ENCODE data around the gene EPAS1. TPM values are rescaled to one million over a fixed set of nuclear protein-coding genes. Genes with fewer than 3 reads are reported as not detected.

The EPAS1 gene
- polyA plus RNA-seq, 2 of the 4 experiments (the other 2 are of a cell fraction) = 128 to 143 TPM

DNA sequence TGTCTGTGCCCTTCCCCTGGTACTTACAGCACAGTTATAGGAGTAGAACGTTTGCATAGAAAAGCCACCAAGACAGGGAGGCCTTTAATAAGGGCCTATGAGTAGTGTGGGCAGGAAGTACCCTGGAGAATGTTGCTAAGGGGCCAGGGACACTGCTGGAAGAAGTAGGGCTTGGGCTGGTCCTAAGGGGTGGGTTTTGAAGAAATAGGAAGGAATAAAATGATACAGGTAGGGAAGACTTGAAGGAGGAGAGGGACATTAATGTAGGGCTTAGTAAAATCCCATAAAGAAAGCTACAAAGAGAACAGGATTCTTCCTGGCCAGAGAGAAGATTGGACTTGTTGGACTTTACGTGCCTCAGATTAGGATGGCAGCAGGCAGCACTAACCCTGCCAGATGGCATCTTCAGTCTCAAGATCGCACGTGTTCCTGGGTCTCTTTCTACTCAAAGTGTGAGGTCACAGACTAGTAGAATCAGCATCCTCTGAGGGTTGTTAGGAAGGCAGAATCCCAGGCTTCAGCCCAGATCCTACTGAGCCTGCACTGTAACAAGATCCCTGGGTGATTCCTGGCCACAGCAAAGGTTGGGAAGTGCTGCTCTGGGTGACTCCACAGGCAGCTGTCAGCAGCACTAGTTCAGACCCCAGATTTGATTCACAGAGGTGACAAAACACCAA, 39.2 kb downstream of the EPAS1 start:
- 59% methylated on average over 4 of the region's 4 CpGs for WGBS (ENCODE audit: missing lambda C conversion rate)
- FAIRE-seq (no peak), DNase-seq (ENCODE audit: low read depth in 1 of 2, low spot score in 1 of 2) (no peak), ATAC-seq (peak in 1 of 2 experiments; percentile 22; a peak in 3 of 6 replicates)
- Histone ChIP-seq H3K4me1 (peaks cover 94% of the 10 kb centered on the region), H3K4me2 (peak overlapping the region; percentile 92), H3K4me3 (peak overlapping the region; percentile 37; the same call in 2 of the 3 replicates), H3K9me3 (no peaks in the 10 kb centered on the region), H3K27ac (peak overlapping the region; percentile 88 to 89)
- TF ChIP-seq, protein P1, sequence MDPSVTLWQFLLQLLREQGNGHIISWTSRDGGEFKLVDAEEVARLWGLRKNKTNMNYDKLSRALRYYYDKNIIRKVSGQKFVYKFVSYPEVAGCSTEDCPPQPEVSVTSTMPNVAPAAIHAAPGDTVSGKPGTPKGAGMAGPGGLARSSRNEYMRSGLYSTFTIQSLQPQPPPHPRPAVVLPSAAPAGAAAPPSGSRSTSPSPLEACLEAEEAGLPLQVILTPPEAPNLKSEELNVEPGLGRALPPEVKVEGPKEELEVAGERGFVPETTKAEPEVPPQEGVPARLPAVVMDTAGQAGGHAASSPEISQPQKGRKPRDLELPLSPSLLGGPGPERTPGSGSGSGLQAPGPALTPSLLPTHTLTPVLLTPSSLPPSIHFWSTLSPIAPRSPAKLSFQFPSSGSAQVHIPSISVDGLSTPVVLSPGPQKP (IDR thresholded peaks at IDR 0.05; ENCODE audit: low read depth, low read length) = no peak
- TF ChIP-seq RARB (CRISPR knock-in tag; IDR thresholded peaks at IDR 0.05) (peak; percentile 79; the same call in 1 of the 2 replicates), MYC (IDR thresholded peaks at IDR 0.05; ENCODE audit: borderline replicate concordance, low read length) (no peak), EP300 (IDR thresholded peaks at IDR 0.05) (no peak), RNF2 (IDR thresholded peaks at IDR 0.05; ENCODE audit: borderline replicate concordance, low read depth) (no peak), HOXB5 (CRISPR knock-in tag; IDR thresholded peaks at IDR 0.05) (no peak), CBX2 (IDR thresholded peaks at IDR 0.05; ENCODE audit: borderline replicate concordance, low read depth) (no peak), CBX8 (IDR thresholded peaks at IDR 0.05) (no peak)
- TF ChIP-seq, protein P2, sequence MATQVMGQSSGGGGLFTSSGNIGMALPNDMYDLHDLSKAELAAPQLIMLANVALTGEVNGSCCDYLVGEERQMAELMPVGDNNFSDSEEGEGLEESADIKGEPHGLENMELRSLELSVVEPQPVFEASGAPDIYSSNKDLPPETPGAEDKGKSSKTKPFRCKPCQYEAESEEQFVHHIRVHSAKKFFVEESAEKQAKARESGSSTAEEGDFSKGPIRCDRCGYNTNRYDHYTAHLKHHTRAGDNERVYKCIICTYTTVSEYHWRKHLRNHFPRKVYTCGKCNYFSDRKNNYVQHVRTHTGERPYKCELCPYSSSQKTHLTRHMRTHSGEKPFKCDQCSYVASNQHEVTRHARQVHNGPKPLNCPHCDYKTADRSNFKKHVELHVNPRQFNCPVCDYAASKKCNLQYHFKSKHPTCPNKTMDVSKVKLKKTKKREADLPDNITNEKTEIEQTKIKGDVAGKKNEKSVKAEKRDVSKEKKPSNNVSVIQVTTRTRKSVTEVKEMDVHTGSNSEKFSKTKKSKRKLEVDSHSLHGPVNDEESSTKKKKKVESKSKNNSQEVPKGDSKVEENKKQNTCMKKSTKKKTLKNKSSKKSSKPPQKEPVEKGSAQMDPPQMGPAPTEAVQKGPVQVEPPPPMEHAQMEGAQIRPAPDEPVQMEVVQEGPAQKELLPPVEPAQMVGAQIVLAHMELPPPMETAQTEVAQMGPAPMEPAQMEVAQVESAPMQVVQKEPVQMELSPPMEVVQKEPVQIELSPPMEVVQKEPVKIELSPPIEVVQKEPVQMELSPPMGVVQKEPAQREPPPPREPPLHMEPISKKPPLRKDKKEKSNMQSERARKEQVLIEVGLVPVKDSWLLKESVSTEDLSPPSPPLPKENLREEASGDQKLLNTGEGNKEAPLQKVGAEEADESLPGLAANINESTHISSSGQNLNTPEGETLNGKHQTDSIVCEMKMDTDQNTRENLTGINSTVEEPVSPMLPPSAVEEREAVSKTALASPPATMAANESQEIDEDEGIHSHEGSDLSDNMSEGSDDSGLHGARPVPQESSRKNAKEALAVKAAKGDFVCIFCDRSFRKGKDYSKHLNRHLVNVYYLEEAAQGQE (IDR thresholded peaks at IDR 0.05) = no peak
- ChIA-PET CTCF (interaction anchor here (0.6 to 2.4 kb wide), 11 partner anchors 10 to 277 kb away, joined by 3 to 7 read pairs (median 5); no protein-coding TSS in a partner anchor), POLR2A (interaction anchor here (3.1 kb wide), 1 partner anchor 39 kb away, joined by 10 read pairs; the partner anchor contains the start of gene EPAS1)

DNA sequence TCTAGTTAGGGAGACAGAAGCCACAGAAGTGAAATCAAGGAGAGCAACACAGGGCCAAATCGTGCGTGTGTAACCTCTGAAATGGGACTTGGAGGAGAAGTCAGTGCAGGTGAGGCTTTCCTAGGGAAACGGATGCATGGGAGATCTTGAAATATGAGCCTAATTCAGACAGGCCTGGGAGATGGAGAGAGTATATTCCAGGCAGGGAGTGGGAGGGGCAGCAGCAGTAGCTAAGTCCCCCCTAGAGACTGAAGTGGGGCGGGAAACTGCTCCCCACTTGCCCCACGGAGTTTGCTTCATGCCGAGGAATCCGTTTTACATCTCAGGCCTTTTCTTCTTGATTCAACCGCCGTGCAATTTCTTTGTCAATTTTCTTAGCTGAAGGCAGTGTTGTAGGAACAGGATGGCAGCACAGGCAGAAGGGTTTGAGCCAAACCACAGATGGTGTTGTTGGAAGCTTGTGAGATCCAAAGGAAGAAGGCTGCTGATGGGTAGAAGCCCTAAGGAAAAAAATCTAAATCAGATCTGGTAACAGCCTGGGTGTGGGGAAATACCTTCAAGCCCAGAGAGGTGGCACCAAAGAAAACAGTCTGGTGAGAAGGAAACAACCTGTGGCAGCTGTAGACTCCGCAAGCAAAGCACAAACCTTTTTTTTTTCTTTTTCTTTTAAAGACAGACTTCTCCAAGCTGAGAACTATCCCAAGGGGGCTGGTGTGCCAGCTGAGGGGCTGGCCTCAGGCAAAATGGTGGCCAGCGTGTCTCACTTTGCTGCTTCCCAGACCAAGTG, 40.2 kb downstream of the EPAS1 start:
- WGBS (ENCODE audit: missing lambda C conversion rate) = 92% methylated on average over 11 of the region's 11 CpGs
- Histone ChIP-seq H3K4me3 (no peak overlapping the region), H3K27ac (peak overlapping the region; percentile 88 to 89), H3K9me3 (no peaks in the 10 kb centered on the region), H3K4me2 (peak overlapping the region; percentile 92), H3K4me1 (peaks cover 91% of the 10 kb centered on the region)
- POLR2A ChIA-PET = no interaction called here
- TF ChIP-seq POLR2AphosphoS2 (conservative IDR thresholded peaks at IDR 0.05; ENCODE audit: low read length) = 0 out of 2 replicates have a peak, but pooled peaks have one; percentile 41
- TF ChIP-seq, protein P3, sequence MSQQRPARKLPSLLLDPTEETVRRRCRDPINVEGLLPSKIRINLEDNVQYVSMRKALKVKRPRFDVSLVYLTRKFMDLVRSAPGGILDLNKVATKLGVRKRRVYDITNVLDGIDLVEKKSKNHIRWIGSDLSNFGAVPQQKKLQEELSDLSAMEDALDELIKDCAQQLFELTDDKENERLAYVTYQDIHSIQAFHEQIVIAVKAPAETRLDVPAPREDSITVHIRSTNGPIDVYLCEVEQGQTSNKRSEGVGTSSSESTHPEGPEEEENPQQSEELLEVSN (IDR thresholded peaks at IDR 0.05; ENCODE audit: borderline replicate concordance, low read depth) = no peak
- ATAC-seq = no peak
- no peak for FAIRE-seq
- DNase-seq (ENCODE audit: low read depth in 1 of 2, low spot score in 1 of 2) = no peak
- CTCF ChIA-PET = interaction anchor here (0.7 to 2.8 kb wide), 12 partner anchors 9 to 345 kb away, joined by 3 to 17 read pairs (median 5); no protein-coding TSS in a partner anchor

DNA sequence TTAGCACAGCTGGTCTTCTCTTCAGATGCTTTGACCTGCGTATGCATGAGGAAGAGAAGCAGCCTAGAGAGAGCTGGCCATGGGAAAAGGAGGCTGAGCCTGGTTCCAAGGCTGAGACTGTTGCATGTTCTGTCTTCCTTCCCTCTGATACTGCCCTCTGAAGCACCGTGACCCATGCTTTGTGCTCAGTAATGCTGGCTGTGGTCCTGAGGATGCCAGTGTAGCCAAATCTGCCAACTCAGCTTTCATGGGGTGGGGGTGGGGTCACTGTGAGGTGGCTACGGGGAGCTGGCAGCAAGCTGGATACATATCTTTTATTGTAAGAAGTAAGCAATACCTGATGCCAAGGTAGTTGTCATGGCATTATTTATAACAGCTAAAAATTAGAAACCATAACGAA, 41.5 kb downstream of the EPAS1 start:
- Histone ChIP-seq H3K4me1 (peaks cover 91% of the 10 kb centered on the region), H3K27ac (peak overlapping the region in 1 of 2 experiments; percentile 88; a peak in 4 of 6 replicates), H3K9me3 (no peaks in the 10 kb centered on the region), H3K4me3 (no peak overlapping the region), H3K4me2 (peak overlapping the region; percentile 92; the same call in 1 of the 3 replicates)
- no peak for TF ChIP-seq FOSB (CRISPR knock-in tag; IDR thresholded peaks at IDR 0.05)
- TF ChIP-seq MAFK (IDR thresholded peaks at IDR 0.05; ENCODE audit: partially characterized antibody) = peak; percentile 93
- FAIRE-seq = no peak
- no peak for DNase-seq (ENCODE audit: low read depth in 1 of 2, low spot score in 1 of 2)
- no peak for ATAC-seq
- POLR2A ChIA-PET = no interaction called here
- CTCF ChIA-PET = interaction anchor here (0.9 to 2.8 kb wide), 10 partner anchors 15 to 122 kb away, joined by 3 to 17 read pairs (median 5); no protein-coding TSS in a partner anchor
- 77% methylated on average over 4 of the region's 4 CpGs for WGBS (ENCODE audit: missing lambda C conversion rate)
